HG03571 (cell line): ENCODE measurements around the gene SCART1.
"Not testable (repeated sequence)": the region's sequence is repeated elsewhere in the genome, so short reads cannot be mapped to it uniquely, and the experiment has no call there.

Experiments
- ATAC-seq: cut with Tn5 transposase; IDR thresholded peaks from one replicate; pipeline ENCODE4 v1.9.1; 2021; ENCODE audit not compliant: unreplicated experiment

Gene SCART1

DNA sequence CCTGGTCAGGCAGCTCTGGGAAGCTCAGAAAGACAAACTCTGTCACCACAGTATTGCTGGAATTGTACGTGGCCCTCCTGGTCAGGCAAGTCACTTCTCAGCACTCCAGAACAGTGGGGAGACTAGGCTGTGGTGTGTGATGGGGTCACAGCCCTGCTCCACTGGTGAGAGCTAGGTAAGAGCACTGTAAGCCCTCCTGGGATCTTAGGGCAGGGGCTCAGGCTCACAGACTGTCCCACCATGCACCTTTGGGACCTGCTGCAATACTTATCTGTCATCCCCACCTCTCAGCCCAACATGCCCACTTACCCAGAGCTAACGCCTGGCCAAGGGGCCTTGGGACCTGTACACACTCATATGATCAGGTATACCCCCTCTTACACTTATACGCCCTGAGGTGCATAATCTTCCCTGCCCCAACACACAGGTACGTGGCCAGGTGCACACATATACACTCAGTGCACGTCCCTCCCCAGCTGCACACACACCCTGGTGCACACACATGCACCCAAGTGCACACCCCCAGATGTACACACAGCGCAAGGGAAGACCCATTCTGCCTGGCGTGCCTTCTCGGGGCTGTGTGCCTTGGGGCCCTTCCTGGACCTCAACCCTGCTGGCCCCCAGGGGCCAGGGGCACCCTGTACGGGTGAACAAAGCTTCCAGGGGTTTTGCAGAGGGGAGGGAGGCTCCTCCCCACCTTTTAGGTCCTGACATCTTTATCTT, 21.7 kb upstream of the SCART1 start:
- ATAC-seq = not testable (repeated sequence)

DNA sequence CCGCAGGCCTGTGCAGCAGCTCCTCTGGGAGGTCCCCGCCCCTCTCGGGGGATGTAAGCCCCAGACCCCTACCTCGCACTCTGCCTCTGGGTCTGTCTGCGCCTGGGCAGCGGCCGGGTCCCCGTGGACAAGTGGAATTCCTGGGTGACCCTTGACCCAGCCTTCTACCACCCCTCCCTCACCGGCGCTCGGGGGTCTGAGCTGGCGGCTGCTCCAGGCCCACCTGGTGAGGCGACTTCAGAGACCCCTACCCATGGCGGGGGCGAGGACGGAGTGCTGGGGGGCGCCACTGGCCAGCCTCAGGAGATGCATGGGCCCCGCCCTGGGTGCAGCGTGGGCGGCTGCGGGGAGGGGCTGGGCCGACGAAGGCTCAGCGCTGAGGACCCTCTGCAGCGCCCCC, 21.0 kb upstream of the SCART1 start:
- not testable (repeated sequence) for ATAC-seq

DNA sequence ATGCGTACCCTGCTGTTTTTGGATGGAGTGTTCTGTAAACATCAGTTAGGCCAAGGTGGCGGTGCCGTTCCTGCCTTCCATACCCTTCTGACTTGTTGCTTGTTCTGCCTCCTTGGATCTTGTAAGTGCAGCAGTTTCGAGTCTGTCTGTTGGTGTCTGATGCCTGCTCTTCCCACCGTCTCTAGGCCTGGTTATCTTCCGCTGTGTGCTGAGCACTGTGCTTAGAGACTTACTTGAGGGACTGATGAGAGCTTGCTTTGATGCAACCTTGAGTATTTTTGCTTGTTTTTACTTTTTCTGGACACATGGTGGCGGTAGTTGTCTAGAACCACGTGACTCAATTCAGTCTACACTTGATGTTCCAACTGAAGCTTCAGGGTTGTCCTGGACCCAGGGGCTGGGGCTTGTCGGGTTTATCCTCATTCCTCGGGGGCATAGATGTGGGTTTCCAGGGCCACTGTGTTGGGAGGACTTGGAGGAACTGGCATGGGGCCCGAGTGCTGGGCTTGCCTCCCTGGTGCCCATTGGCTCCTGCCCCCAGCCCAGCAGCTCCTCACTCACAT, 15.0 kb upstream of the SCART1 start:
- ATAC-seq = no peak

DNA sequence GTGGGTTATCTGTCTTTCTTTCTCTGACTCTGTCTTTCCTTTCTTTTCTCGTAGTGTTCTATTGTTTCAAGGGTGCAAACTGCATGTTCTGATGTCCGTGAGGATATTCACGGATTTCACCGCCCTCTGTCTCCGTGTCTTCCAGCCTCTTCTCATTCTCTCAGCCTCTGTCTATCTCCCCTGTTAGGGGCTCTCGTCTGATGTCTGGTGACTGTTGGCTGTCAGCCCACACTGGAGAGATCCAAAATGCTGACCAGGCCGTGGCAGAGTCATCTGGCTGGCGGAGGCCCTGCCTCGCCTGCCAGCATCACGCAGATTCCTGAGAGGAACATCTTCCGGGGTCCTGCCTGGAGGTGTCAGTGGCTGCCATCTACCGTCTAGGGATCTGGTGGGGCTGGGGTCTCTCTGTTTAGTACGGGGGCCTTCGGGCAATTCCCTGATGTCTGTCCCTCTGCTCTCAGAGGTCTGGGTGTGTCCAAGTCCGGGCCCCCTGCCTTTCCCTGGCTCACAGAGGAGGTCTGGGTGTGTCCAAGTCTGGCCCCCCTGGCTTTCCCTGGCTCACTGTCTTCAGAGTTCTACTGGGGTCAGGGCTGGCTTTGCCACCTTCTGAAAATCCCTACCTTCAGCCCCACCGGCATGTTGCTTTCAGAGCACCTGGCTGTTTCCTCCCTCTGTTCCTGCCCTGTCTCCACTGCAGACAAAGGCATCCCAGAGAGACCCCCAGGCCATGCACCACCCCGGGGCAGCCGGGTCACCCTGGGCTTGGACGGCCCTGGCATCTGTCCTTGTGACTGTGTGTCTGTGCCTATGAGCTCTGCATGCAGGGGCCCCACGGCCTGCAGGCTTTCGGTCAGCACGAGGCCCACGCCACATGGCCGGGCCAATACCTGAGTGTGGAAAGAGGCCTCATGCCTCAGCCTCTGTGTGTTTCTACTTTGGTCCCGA, 14.0 kb upstream of the SCART1 start:
- no peak for ATAC-seq

DNA sequence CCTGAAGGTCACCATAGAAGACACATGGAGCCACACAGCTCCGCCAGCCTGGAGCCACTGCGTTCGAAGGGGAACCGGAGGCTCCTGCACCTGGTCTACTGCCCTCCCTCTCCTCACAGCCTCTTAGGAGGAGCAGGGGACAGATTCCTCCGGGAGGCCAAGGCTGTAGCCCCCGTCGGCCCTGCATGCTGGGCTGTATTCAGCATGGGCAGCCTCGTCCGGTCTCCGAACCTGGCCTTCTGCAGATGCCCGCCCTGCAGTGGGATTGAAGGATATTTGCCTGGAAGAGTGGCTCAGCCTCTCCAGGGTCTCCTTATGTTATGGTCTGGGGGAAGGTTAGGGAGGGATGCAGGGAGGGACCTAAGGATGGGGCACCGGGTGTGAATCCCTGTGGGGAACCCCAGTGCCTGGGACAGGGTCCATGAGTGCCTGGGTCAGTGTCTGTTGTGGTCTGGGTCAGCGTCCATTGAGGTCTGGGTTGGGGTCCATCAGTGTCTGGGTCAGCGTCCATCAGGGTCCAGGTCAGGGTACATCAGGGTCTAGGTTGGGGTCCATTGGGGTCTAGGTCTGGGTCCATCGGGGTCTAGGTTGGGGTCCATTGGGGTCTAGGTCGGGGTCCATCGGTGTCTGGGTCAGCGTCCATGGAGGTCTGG, 13.0 kb upstream of the SCART1 start:
- no peak for ATAC-seq

DNA sequence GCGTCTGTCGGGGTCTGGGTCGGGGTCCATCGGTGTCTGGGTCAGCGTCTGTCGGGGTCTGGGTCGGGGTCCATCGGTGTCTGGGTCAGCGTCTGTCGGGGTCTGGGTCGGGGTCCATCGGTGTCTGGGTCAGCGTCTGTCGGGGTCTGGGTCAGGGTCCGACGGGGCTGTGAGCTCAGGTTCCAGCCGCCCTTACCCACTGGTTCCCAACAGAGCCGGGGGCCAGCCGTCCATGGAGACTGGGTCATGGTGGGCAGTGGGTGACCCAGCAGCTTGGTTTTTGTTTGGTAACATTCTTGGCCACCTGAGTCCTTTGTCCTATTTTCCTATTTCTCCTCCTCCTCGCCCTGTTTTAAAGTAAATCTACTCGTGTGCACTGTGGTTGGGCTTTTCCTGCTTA, 12.4 kb upstream of the SCART1 start:
- ATAC-seq = not testable (repeated sequence)

DNA sequence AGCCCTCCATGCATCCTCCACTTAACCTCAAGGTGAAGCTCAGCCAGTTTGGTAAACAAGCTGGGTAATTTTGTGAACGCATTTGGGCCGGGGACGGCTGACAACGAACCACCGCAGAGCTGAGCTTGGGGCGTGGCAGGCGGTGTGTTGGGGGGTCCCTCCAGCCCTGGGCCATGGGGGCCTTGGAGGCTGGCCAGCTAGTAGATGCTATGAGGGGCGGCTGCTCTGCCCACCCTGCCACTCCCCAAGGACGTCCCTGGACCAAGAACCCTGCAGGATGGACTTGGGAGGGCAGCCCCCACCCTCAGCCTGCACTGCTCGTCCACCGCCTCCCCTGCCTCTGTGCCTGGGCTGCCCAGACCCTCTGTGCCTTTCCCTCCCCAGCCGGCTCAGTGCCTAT, 12.0 kb upstream of the SCART1 start:
- ATAC-seq = no peak

DNA sequence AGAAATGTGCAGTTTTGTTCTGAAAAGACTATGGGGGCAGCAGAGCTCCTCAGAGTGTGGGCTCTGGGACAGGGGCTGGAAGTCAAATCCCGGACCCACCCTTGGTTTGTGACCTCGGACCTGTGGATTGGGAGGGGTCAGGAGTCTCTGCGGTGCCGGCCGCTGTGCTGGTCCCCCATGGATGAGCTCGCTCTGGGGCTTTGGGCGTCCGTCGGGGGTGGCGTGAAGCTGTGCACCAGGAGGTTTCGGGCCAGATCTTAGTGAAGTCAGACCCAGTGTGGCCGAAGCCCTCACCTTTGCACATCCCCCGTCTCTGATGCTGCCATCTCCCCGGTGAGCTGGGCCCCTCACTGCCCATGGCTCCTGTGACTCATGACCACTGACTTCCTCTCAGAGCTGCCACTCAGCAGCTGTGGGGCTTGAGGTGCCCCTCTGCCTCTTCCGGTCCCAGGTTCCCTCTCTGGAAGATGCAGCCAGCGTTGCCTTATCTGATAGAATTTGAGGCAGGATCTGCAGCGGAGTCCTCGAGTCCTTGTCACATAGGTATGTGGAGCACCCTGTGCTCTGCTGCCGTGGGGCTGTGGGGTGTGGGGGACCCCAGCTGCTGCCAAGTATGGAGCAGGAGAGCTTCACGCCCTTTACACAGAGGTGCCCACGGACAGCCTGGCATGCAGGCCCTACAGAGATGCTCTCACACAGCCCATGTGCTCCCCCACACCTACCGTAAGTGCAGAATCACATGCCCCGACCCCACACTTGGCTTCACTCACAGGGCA, 11.4 kb upstream of the SCART1 start:
- ATAC-seq = no peak

DNA sequence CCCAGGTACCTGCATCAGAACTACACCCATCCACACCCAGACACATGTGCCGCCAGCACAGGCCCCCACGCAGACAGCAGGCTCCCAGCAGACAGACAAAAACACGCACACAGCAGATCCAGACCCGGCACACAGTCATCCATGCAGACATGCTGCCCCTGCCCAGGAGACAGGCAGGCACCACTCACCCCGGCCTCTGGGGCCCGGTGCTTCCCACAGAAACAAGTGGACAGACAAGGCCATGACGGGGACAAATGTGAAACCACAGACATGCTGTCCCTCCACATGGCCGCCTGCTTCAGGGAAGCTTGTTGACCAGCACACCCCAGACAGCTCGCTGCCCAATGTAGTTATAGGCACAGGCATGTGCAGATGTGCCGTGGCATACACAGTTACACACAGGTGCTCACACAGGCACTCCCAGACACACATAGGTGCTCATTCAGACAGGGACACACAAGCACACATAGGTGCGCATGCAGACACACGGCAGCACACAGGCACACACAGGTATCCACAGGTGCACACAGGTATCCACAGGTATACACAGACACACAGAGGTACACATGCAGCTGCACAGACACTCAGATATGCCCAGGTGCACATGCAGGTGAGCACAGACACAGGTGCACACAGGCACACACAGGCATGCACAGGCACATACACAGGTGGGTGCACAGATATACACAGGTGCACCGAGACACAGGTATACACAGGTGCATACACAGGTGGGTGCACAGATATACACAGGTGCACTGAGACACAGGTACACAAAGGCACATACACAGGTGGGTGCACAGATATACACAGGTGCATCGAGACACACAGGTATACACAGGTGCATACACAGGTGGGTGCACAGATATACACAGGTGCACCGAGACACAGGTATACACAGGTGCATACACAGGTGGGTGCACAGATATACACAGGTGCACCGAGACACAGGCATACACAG, 10.5 kb upstream of the SCART1 start:
- ATAC-seq = no peak

DNA sequence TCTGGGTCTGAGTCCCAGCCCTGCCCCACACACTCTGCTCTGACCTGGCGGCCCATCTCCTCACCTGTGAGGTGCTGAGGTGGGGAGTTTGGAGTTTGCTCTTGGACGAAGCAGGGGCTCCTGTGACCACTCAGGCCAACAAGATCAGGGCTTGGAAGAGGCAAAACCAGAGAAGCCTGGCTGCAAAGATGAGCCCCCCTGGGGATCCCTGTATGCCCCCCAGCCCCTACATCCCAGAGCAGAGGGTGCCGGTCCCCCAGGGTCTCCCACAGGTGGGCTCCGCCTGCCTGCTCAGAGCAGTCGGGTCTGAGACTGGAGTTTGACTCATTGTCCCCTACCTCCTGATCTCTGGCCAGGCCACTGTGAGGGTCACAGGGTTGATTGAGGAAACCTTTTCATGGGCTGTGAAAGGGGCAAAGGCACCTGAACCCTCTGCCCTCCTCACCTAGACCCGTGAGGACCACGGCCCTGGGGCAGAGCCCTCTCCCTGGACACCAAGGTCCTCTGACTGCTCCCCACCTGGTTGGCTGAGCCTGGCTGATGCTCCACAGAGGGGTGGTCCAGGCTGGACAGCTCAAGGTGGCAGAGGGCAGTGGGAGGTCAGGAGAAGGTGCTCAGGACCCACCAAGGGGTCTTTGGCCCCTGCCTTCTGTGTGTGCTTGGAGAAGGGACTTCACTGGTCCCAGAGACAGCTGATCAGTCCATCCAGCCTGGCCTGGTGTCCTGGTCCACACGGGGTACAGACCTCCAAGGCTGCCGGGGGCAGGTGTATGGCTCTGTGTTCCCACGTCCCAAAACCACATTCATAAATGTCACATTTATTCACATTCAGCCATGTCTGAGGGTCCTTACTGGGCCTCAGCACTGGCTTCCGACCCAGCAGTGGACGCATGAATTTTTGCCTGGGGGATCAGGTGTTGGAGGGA, 9.1 kb upstream of the SCART1 start:
- no peak for ATAC-seq

DNA sequence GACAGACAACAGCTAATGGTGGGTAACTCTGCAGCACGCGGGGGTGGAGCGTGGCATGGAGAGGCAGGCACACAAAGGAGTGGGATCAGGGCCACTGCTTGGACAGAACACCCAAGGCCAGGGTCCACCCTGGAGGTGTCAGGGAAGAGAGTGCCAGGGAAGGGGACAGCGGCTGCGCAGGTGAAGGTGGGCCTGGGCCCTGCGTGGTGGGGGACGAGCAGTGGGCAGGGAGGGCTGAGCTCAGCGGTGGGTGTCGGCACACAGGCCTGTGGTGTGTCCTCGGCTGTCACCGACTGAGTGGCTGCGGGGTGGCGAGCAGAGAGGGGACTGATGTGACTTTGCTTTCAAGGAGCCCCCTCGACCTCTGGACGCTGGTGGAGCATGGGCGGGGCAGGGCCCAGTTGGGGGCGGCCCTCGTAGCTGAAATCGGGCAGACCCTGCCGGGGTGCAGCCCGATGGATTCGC, 8.4 kb upstream of the SCART1 start:
- ATAC-seq = no peak

DNA sequence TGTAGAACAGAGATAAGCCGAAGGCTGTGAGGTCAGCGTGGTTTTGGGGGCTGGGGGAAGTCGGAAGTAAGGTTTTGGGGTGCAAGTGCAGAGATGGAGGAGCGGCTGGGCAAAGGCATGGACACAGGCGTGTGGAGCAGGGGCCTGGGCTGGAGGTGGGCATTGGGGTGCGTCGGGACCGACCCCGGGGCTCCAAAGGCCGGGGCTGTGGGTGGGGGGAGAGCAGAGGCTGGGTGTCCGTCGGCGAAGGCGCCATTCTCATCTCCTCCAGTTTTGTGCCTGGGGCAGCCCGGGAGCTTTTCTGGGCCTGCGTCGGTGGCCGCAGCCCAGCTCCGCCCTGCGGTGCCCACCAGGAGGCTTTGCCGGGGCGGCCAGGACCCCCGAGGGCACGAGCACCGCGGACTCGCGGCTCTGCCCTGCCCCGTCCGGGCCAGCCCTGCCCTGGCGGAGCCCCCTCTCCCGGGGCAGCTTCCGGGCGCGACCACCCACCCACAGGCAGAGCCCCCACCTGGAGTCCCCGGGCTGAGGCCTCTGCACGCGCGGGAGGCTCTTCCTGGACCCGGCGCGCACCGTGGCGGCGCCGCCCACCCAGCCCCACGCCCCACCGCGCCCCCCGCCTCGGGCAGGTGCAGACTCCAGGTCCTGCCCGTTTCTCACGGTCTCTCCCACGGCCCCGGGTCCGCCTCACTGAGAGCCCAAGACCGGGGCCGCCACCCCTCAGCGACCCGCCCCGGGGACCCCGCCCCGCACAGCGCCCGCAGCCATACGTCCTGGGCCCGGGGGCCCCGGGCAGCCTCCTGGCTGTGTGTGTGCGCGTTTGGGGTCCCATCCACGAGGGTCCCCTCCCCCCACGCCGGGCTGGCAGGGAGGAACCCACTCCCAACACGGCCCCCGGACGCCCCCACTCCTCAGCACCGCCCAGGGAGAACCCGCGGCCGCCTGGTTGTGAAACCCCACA, 7.7 kb upstream of the SCART1 start:
- no peak for ATAC-seq

DNA sequence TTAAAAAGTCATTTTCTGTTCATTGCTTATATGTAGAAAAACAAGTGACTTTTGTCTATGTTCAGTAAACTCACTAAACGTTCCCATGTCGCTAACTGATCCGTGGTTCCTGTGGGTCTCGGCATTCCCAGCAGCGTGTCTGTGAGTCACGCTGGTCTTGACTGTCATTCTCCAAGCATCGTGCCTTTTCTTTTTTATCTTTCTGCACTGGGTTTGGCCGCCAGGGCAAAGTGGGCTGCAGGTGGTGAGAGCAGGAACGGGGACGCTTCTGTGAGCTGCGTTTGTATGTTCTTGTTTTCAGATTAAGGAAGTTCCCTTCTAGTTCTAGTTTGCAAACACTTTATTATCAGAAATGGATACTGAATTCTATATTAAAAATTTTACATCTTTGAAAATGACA, 6.8 kb upstream of the SCART1 start:
- no peak for ATAC-seq

DNA sequence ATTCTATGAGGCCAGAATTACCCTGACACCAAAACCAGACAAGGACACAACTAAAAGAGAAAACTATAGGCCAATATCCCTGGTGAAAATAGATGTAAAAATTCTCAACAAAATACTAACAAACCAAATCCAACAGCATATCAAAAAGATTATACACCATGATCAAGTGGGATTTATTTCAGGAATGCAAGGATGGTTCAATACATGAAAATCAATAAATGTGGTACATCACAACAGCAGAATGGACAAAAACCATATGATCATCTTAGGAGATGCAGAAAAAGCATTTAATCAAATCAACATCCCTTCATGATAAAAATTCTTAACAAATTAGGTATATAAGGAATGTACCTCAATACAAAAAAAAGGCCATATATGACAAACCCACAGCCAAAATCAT, 5.6 kb upstream of the SCART1 start:
- ATAC-seq = no peak

DNA sequence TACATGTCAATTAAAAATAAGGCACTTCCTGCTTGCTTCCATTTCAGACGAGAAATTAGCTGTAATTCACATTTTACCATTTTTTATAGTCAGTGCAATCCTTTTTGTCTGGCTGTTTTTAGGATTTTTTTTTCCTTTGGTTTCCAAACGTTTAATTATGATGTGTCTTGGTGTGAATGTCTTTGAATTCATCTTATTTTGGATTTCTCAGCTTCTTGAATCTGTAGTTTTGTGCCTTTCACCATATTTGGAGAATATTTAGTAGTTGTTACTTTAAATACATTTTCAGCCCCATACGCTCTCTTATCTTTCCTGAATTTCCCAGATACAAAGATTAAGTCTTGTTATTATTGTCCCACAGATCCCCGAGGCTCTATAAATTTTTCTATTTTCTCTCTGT, 2.4 kb upstream of the SCART1 start:
- ATAC-seq = no peak

DNA sequence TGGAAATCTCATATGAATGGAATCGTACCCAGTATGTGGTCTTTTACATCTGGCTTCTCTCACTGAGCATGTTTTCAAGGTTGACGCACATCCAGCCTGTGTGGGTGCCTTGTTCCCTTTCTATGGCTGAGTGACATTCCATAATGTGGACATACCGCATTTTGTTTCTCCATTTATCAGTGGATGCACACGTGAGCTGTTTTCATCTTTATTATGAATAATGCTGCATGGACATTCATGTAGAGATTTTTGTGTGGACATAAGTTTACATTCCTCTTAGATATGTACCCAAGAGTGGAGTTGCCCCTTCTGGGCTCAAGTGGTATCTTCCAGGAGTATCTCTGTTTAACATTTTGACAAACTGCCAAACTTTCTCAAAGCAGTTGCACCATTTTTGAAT, 1.3 kb upstream of the SCART1 start:
- ATAC-seq = no peak

DNA sequence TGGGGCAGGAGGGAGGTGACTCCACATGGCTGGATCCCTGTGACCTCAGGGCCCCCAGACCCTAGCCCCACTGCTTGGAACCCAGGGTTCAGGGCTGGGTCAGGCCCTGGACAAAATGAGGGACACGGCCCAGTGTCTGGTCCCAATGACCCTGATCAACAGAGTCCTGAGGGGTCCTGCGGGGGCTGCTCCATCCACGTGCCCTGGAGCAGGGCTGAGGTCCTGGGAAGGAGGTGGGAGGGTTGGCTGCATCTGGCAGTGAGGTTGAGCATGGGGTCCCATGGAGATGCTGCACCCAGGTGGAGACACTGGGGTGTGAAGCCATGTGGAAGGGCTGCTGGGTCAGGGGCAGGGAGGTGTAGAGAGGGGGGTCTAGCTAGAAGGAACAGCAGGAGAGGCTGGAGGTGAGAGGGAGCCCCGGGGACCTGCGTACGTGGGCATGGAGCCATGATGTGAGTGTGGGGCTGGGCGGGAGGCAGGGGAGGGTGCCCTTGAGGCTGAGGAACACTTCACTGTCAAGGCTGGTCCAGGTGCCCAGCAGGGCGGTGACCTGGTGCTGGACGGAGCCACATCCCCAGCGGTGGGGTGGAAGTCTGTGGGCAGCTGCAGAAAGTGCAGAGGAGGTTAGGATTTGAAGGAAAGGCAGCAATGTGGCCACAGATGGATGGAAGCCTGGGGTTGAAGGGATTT, 604 bp downstream of the SCART1 start:
- ATAC-seq = no peak
